ENCODE data around the gene ARVCF.

DNA sequence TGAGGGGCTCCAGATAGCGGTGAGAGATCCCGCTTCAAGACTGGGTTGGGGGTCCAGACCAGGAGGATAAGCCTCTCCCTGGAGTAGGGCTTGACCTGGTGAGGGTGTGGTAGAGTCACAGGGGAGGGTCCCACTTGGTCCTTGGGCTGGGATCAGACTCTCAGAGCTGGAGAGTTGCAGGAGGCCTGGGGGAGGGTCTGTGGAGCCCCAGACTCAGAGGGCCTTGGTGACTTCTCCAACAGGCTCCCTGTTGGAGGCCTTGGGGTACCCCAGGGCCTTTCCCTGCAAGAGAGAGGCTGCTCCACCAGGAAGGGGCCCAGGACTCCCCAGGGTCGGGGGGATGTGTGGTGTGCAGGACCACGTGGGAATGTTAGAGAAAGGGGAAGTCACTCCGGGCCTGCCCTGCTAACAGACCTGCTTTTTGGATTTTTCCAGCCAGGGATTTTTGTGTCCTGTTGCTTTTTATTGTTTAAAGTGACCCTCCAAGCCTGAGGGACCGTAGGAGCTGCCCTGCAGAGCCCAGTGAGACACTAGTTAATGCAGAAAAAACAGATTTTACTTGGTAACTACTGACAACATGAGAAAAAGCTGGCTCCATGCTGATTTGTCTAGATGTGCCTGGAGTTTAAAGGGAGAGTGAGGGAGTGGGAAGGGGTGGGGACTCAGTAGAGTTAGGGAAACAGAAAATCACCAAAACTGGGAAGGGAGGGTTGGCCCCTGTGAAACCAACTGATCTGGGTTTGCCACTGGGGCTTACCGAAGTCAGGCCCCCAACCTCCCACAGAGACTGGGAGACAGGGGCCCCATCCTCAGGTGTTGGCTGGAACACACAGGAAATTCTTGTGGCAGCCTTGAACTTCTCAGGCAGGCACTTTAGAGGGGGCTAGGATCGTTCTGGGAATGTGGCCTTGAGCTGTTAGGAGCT, 74.2 kb downstream of the ARVCF start:
- TF ChIP-seq, protein P1, sequence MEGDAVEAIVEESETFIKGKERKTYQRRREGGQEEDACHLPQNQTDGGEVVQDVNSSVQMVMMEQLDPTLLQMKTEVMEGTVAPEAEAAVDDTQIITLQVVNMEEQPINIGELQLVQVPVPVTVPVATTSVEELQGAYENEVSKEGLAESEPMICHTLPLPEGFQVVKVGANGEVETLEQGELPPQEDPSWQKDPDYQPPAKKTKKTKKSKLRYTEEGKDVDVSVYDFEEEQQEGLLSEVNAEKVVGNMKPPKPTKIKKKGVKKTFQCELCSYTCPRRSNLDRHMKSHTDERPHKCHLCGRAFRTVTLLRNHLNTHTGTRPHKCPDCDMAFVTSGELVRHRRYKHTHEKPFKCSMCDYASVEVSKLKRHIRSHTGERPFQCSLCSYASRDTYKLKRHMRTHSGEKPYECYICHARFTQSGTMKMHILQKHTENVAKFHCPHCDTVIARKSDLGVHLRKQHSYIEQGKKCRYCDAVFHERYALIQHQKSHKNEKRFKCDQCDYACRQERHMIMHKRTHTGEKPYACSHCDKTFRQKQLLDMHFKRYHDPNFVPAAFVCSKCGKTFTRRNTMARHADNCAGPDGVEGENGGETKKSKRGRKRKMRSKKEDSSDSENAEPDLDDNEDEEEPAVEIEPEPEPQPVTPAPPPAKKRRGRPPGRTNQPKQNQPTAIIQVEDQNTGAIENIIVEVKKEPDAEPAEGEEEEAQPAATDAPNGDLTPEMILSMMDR (IDR thresholded peaks at IDR 0.05; ENCODE audit: low read length): no peak
- no peak for TF ChIP-seq EZH2 (IDR thresholded peaks at IDR 0.05; ENCODE audit: borderline replicate concordance, low read length)

Measured in OCI-LY1 (cell line).